Measurements from ENCODE around the gene LAMA2. TPM values are rescaled to one million over a fixed set of nuclear protein-coding genes. Genes with fewer than 3 reads are reported as not detected.

LAMA2 gene
- total and polyA plus RNA-seq, 2 donors (not counting 1 experiment from before 2014, with no cell fraction given) = 19.5 to 67.5 TPM

- no peaks in the 10 kb centered on the region for H3K27me3 ChIP-seq (ENCODE audit: control insufficient read depth, insufficient read depth, low read length)
- no peaks in the 10 kb centered on the region for H3K79me2 ChIP-seq (ENCODE audit: control insufficient read depth, insufficient read depth, low read length)
- no peak overlapping the region for H3K4me3 ChIP-seq (replicated peaks in 1 of 4; ENCODE audit: control extremely low read depth in 1 of 4, insufficient read depth in 1 of 4, low read depth in 3 of 4, low read length in 4 of 4)
- H3K4me2 ChIP-seq (ENCODE audit: extremely low read depth, insufficient read depth, low read length) = no peak overlapping the region
- H2AFZ ChIP-seq (ENCODE audit: low read length) = no peak overlapping the region
- H3K9ac ChIP-seq (ENCODE audit: insufficient read depth, low read length) = no peak overlapping the region
- no peak overlapping the region for H3K27ac ChIP-seq (ENCODE audit: insufficient read depth, low read length)
- no peaks in the 10 kb centered on the region for H4K20me1 ChIP-seq (ENCODE audit: control insufficient read depth, extremely low read depth, insufficient read depth, low read length)
- H3K4me1 ChIP-seq (ENCODE audit: control insufficient read depth, extremely low read depth, insufficient read depth, low read length) = no peaks in the 10 kb centered on the region
- TF ChIP-seq CTCF (conservative IDR thresholded peaks at IDR 0.05 in 1 of 2, IDR thresholded peaks at IDR 0.05 in 1 of 2; ENCODE audit: low read depth in 1 of 2, low read length in 2 of 2) = no peak
- no peak for TF ChIP-seq EZH2 (IDR thresholded peaks at IDR 0.05; ENCODE audit: low read length, missing control alignments)
- H3K36me3 ChIP-seq (ENCODE audit: control insufficient read depth, insufficient read depth, low read length) = no peaks in the 10 kb centered on the region
- DNase-seq (ENCODE audit: low read depth in 2 of 2) = no peak
- no peaks in the 10 kb centered on the region for H3K9me3 ChIP-seq (ENCODE audit: control insufficient read depth, insufficient read depth, low read depth, low read length)
Measured at GRCh38 chr6:129270450-129270849, 387.5 kb downstream of the LAMA2 start.

- Histone ChIP-seq H3K79me2 (ENCODE audit: control insufficient read depth, insufficient read depth, low read length) (no peaks in the 10 kb centered on the region), H2AFZ (ENCODE audit: low read length) (no peak overlapping the region), H3K9ac (ENCODE audit: insufficient read depth, low read length) (no peak overlapping the region), H3K9me3 (ENCODE audit: control insufficient read depth, insufficient read depth, low read depth, low read length) (no peaks in the 10 kb centered on the region), H3K36me3 (ENCODE audit: control insufficient read depth, insufficient read depth, low read length) (no peaks in the 10 kb centered on the region), H3K4me3 (replicated peaks in 1 of 4; ENCODE audit: control extremely low read depth in 1 of 4, insufficient read depth in 1 of 4, low read depth in 3 of 4, low read length in 4 of 4) (no peak overlapping the region), H3K4me1 (ENCODE audit: control insufficient read depth, extremely low read depth, insufficient read depth, low read length) (no peaks in the 10 kb centered on the region), H4K20me1 (ENCODE audit: control insufficient read depth, extremely low read depth, insufficient read depth, low read length) (no peaks in the 10 kb centered on the region), H3K27me3 (ENCODE audit: control insufficient read depth, insufficient read depth, low read length) (no peaks in the 10 kb centered on the region), H3K27ac (ENCODE audit: insufficient read depth, low read length) (no peak overlapping the region), H3K4me2 (ENCODE audit: extremely low read depth, insufficient read depth, low read length) (no peak overlapping the region)
- no peak for DNase-seq (ENCODE audit: low read depth in 2 of 2)
- TF ChIP-seq EZH2 (IDR thresholded peaks at IDR 0.05; ENCODE audit: low read length, missing control alignments) (no peak), CTCF (conservative IDR thresholded peaks at IDR 0.05 in 1 of 2, IDR thresholded peaks at IDR 0.05 in 1 of 2; ENCODE audit: low read depth in 1 of 2, low read length in 2 of 2) (no peak)
Measured at GRCh38 chr6:129273161-129273560, 390.2 kb downstream of the LAMA2 start.

GRCh38 chr6:129276461-129276860, 393.5 kb downstream of the LAMA2 start:
- no peak overlapping the region for H3K4me2 ChIP-seq (ENCODE audit: extremely low read depth, insufficient read depth, low read length)
- H3K36me3 ChIP-seq (ENCODE audit: control insufficient read depth, insufficient read depth, low read length) = no peaks in the 10 kb centered on the region
- no peaks in the 10 kb centered on the region for H3K9me3 ChIP-seq (ENCODE audit: control insufficient read depth, insufficient read depth, low read depth, low read length)
- H2AFZ ChIP-seq (ENCODE audit: low read length) = no peak overlapping the region
- H3K4me3 ChIP-seq (replicated peaks in 1 of 4; ENCODE audit: control extremely low read depth in 1 of 4, insufficient read depth in 1 of 4, low read depth in 3 of 4, low read length in 4 of 4) = no peak overlapping the region
- H3K27ac ChIP-seq (ENCODE audit: insufficient read depth, low read length) = no peak overlapping the region
- TF ChIP-seq EZH2 (IDR thresholded peaks at IDR 0.05; ENCODE audit: low read length, missing control alignments) = no peak
- TF ChIP-seq CTCF (conservative IDR thresholded peaks at IDR 0.05 in 1 of 2, IDR thresholded peaks at IDR 0.05 in 1 of 2; ENCODE audit: low read depth in 1 of 2, low read length in 2 of 2) = no peak
- no peak overlapping the region for H3K9ac ChIP-seq (ENCODE audit: insufficient read depth, low read length)
- H3K79me2 ChIP-seq (ENCODE audit: control insufficient read depth, insufficient read depth, low read length) = no peaks in the 10 kb centered on the region
- no peaks in the 10 kb centered on the region for H3K4me1 ChIP-seq (ENCODE audit: control insufficient read depth, extremely low read depth, insufficient read depth, low read length)
- no peaks in the 10 kb centered on the region for H4K20me1 ChIP-seq (ENCODE audit: control insufficient read depth, extremely low read depth, insufficient read depth, low read length)
- no peak for DNase-seq (ENCODE audit: low read depth in 2 of 2)
- H3K27me3 ChIP-seq (ENCODE audit: control insufficient read depth, insufficient read depth, low read length) = no peaks in the 10 kb centered on the region

All from fibroblast of lung (primary cell).